ENCODE results near the gene FAM98C.

FAM98C gene

DNA sequence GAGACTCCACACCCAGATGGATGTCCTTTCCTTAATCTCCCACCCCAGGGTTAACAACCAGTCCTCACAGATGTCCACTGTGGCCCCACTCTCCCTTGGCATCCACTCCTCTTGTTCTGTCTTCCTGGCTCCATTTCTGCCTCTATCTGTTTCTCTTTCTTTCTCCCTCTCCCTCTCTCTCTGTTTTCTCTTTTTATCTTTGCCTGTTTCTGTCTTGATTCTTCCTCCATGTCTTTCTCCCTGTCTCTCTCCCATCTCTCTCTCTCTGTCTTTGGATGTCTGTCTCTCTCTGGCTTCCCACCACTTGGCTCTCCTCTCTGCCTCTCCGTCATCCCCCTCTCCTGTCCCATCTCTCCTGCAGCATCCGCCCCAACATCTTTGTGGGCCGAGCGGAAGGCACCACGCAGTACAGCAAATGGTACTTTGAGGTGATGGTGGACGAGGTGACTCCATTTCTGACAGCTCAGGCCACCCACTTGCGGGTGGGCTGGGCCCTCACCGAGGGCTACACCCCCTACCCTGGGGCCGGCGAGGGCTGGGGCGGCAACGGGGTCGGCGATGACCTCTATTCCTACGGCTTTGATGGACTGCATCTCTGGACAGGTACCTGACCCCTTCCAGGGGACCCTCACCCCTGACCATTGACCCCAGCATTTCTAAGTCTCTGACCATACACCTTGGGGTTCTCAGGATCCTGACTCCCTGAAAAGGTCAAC, 55.0 kb downstream of the FAM98C start:
- DNase-seq: no peak

All from suppressor macrophage (primary cell).